Heart left ventricle (tissue), 13 donors: ENCODE measurements around the gene MICAL2.

Source experiments
- POLR2A ChIP-seq, 2 donors: fragments of 450-650 bp; IDR thresholded peaks; one replicate each; pipeline ENCODE4 v1.6.1; 2017; ENCODE audit warnings: antibody characterized with exemption in 2 of 2, mild to moderate bottlenecking in 2 of 2, moderate library complexity in 2 of 2
- TF ChIP-seq, protein P1 (sequence below), 12 donors: fragments of 200-600 bp; sonication (generic) in 4 of 12; IDR thresholded peaks; one replicate each; pipeline versions ENCODE4 v1.5.0 to v1.8.0; 2018 to 2022; ENCODE audit warnings: antibody characterized with exemption in 12 of 12, mild to moderate bottlenecking in 5 of 12
- donor health status: ischemic (EF 13 %, LVEDD 7.1; RV severe dilation, severe dysfunction).
- donor health status: DM: no; HTN: yes; CAD: no.
- donor health status: DM: no; HTN: no; CAD: no.
- donor health status: ischemic (EF 25% LVEDD 6.9; RV normal size, moderate dysfunction).
- donor health status: ischemic (EF 25% LVEDD 5.7; RV mildly dilated, moderate dysfunction).
- donor health status: ischemic (EF 35%, LVEDD 5.7; RV mildly dilated, moderate dysfunction).
- donor health status: nonischemic (EF 11% LVEDD 7.7; RV severe dilation, severe dysfunction).
- donor health status: DM: yes; HTN: yes; CAD: no.
- donor health status: PGD.
- donor health status: ischemic (EF 29% LVEDD 5.4; RV normal size, mild dysfunction).
- donor health status: nonischemic (EF 23%, LVEDD 6.1; RV moderate dilation, normal function).

DNA sequence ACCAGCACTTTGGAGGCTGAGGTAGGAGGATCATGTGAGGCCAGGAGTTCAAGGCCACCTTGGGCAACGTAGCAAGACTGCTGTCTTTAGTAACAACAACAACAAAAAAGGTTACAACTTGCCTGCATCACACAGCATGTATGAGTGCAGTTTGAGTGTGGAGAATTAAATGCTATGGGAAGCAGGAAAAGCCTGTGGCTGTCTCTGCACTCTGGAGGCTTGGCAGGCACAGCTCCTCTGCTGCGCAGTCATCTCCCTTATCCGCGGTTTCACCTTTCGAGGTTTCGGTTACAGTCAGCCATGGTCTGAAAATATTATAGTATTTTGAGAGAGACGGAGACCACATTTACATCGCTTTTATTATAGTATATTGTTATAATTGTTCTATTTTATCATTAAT, 2.9 kb downstream of the MICAL2 start:
- TF ChIP-seq, protein P1, sequence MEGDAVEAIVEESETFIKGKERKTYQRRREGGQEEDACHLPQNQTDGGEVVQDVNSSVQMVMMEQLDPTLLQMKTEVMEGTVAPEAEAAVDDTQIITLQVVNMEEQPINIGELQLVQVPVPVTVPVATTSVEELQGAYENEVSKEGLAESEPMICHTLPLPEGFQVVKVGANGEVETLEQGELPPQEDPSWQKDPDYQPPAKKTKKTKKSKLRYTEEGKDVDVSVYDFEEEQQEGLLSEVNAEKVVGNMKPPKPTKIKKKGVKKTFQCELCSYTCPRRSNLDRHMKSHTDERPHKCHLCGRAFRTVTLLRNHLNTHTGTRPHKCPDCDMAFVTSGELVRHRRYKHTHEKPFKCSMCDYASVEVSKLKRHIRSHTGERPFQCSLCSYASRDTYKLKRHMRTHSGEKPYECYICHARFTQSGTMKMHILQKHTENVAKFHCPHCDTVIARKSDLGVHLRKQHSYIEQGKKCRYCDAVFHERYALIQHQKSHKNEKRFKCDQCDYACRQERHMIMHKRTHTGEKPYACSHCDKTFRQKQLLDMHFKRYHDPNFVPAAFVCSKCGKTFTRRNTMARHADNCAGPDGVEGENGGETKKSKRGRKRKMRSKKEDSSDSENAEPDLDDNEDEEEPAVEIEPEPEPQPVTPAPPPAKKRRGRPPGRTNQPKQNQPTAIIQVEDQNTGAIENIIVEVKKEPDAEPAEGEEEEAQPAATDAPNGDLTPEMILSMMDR (IDR thresholded peaks at IDR 0.05), result no peak
- no peak for TF ChIP-seq POLR2A (IDR thresholded peaks at IDR 0.05)
